HEK293 (cell line): Measurements from ENCODE around the gene ZNF296.

Experiments used
- CTCF ChIP-seq: fragments of 450-650 bp; formaldehyde crosslinking; IDR thresholded peaks from 2 replicates; pipeline ENCODE4 v1.5.1; 2016; ENCODE audit warnings: missing biosample characterization, missing genetic modification characterization
- GFI1B ChIP-seq: fragments of 450-650 bp; formaldehyde crosslinking; IDR thresholded peaks from 2 replicates; pipeline ENCODE4 v1.5.1; 2016; ENCODE audit warnings: missing biosample characterization, missing genetic modification characterization
- GLIS1 ChIP-seq: fragments of 450-650 bp; formaldehyde crosslinking; IDR thresholded peaks from 2 replicates; pipeline ENCODE4 v1.5.1; 2016; ENCODE audit warnings: missing biosample characterization, missing genetic modification characterization
- KLF10 ChIP-seq: fragments of 450-650 bp; IDR thresholded peaks from 2 replicates; pipeline ENCODE4 v1.5.1; 2018; ENCODE audit warnings: missing biosample characterization, mild to moderate bottlenecking, missing genetic modification characterization
- MYNN ChIP-seq: fragments of 450-650 bp; formaldehyde crosslinking; IDR thresholded peaks from 2 replicates; pipeline ENCODE4 v1.5.1; 2016; ENCODE audit warnings: missing biosample characterization, missing genetic modification characterization, borderline replicate concordance
- PRDM10 ChIP-seq: fragments of 450-650 bp; formaldehyde crosslinking; IDR thresholded peaks from 2 replicates; pipeline ENCODE4 v1.5.1; 2016; ENCODE audit warnings: missing biosample characterization, missing genetic modification characterization
- RBAK ChIP-seq: fragments of 450-650 bp; formaldehyde crosslinking; IDR thresholded peaks from 2 replicates; pipeline ENCODE4 v1.5.1; 2016; ENCODE audit warnings: missing biosample characterization, missing genetic modification characterization
- SP7 ChIP-seq: fragments of 450-650 bp; formaldehyde crosslinking; IDR thresholded peaks from 2 replicates; pipeline ENCODE4 v1.5.1; 2016; ENCODE audit warnings: missing biosample characterization, missing genetic modification characterization
- YY1 ChIP-seq: fragments of 450-650 bp; formaldehyde crosslinking; IDR thresholded peaks from 2 replicates; pipeline ENCODE4 v1.5.1; 2018; ENCODE audit warnings: missing biosample characterization, missing genetic modification characterization
- ZFP37 ChIP-seq: fragments of 450-650 bp; formaldehyde crosslinking; IDR thresholded peaks from 2 replicates; pipeline ENCODE4 v1.5.1; 2016; ENCODE audit warnings: missing biosample characterization, missing genetic modification characterization
- ZNF184 ChIP-seq: fragments of 450-650 bp; IDR thresholded peaks from 2 replicates; pipeline ENCODE4 v1.5.1; 2018; ENCODE audit warnings: missing biosample characterization, mild to moderate bottlenecking, missing genetic modification characterization
- ZNF26 ChIP-seq: fragments of 450-650 bp; formaldehyde crosslinking; IDR thresholded peaks from 2 replicates; pipeline ENCODE4 v1.5.1; 2016; ENCODE audit warnings: missing biosample characterization, missing genetic modification characterization
- ZNF366 ChIP-seq: fragments of 450-650 bp; formaldehyde crosslinking; conservative IDR thresholded peaks from 2 replicates; pipeline ENCODE4 v1.5.1; 2016; ENCODE audit warnings: missing biosample characterization, missing genetic modification characterization
- ZNF510 ChIP-seq: fragments of 450-650 bp; formaldehyde crosslinking; IDR thresholded peaks from 2 replicates; pipeline ENCODE4 v1.5.1; 2018; ENCODE audit warnings: mild to moderate bottlenecking, missing genetic modification characterization, missing biosample characterization; ENCODE audit not compliant: insufficient replicate concordance
- ZNF513 ChIP-seq: fragments of 450-650 bp; IDR thresholded peaks from 2 replicates; pipeline ENCODE4 v1.5.1; 2018; ENCODE audit warnings: missing biosample characterization, missing genetic modification characterization
- ZNF530 ChIP-seq: fragments of 450-650 bp; formaldehyde crosslinking; IDR thresholded peaks from 2 replicates; pipeline ENCODE4 v1.5.1; 2016; ENCODE audit warnings: low read depth, missing biosample characterization, missing genetic modification characterization
- ZNF548 ChIP-seq: fragments of 450-650 bp; formaldehyde crosslinking; IDR thresholded peaks from 2 replicates; pipeline ENCODE4 v1.5.1; 2016; ENCODE audit warnings: missing biosample characterization, missing genetic modification characterization
- ZNF596 ChIP-seq: fragments of 450-650 bp; IDR thresholded peaks from 2 replicates; pipeline ENCODE4 v1.5.0; 2018; ENCODE audit warnings: missing biosample characterization, mild to moderate bottlenecking, missing genetic modification characterization, moderate library complexity
- ZNF623 ChIP-seq: fragments of 450-650 bp; formaldehyde crosslinking; IDR thresholded peaks from 2 replicates; pipeline ENCODE4 v1.5.1; 2016; ENCODE audit warnings: missing biosample characterization, missing genetic modification characterization
- ZNF768 ChIP-seq: fragments of 450-650 bp; formaldehyde crosslinking; IDR thresholded peaks from 2 replicates; pipeline ENCODE4 v1.5.1; 2018; ENCODE audit warnings: missing biosample characterization, mild to moderate bottlenecking, missing genetic modification characterization
- ZNF776 ChIP-seq: fragments of 450-650 bp; formaldehyde crosslinking; IDR thresholded peaks from 2 replicates; pipeline ENCODE4 v1.5.0; 2017; ENCODE audit warnings: missing biosample characterization, missing genetic modification characterization, borderline replicate concordance
- ZNF830 ChIP-seq: fragments of 450-650 bp; IDR thresholded peaks from 2 replicates; pipeline ENCODE4 v1.5.0; 2018; ENCODE audit warnings: missing biosample characterization, missing genetic modification characterization, low read depth, mild to moderate bottlenecking, moderate library complexity
- ZXDB ChIP-seq: fragments of 450-650 bp; formaldehyde crosslinking; IDR thresholded peaks from 2 replicates; pipeline ENCODE4 v1.5.1; 2016; ENCODE audit warnings: missing biosample characterization, missing genetic modification characterization
- TF ChIP-seq, protein P1 (sequence below): fragments of 450-650 bp; formaldehyde crosslinking; IDR thresholded peaks from 2 replicates; pipeline ENCODE4 v1.5.1; 2016; ENCODE audit warnings: missing biosample characterization, missing genetic modification characterization
- TF ChIP-seq, protein P2 (sequence below): fragments of 450-650 bp; formaldehyde crosslinking; IDR thresholded peaks from 2 replicates; pipeline ENCODE4 v1.5.1; 2016; ENCODE audit warnings: missing biosample characterization, missing genetic modification characterization
- TF ChIP-seq, protein P3 (sequence below): fragments of 450-650 bp; formaldehyde crosslinking; IDR thresholded peaks from 2 replicates; pipeline ENCODE4 v1.5.1; 2017; ENCODE audit warnings: missing biosample characterization, mild to moderate bottlenecking, missing genetic modification characterization, moderate library complexity

ZNF296 gene

DNA sequence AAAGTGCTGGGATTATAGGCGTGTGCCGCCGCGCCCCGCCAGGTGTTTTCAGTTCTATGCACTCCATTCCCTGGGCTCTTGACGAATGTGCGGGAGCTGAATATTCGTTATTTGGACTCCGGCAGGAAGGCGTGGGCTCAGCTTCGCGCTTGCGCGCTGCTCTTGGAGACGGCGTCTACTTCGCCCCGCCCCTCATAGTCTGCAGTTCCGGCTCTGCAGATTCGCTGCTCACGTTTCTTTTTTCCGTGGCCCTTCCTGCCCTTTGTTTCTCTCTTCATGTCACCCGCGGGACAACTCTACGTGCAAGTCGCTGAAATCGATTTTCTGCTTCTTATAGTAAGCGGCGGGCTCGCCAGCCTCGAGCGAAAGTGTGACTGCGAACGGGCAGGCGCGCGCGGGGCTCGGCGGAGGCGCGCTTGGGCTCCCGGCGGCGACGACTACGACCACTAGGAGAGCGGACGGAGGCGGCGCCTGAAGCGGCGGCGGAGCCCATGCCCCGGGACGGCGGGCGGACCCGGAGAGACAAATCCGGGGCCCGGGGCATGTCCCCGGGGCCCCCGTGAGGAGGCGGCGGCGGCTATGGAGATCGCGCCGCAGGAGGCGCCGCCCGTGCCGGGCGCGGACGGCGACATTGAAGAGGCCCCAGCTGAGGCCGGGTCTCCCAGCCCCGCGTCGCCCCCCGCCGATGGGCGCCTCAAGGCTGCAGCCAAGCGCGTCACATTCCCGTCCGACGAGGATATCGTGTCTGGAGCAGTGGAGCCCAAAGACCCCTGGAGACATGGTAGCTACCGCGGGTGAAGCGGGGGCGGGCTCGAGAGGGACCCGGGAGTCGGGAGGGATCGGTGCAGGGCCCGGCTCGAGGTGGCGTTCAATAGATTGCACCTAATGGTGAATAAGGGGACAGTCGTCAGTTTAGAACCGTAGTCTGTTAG is 16.7 kb upstream of the ZNF296 start, which contains the start of gene PPP1R37 (continued):
- TF ChIP-seq PRDM10 (tag by site-specific recombination) (peak; percentile 66), SP7 (tag by site-specific recombination) (peak; percentile 87), ZNF530 (tag by site-specific recombination) (no peak), ZNF26 (tag by site-specific recombination) (no peak), ZXDB (tag by site-specific recombination) (peak; percentile 96), ZNF548 (tag by site-specific recombination) (no peak), ZNF776 (no peak), ZNF830 (tag by site-specific recombination) (no peak), MYNN (tag by site-specific recombination) (no peak), CTCF (tag by site-specific recombination) (peak; percentile 33; the same call in 1 of the 2 replicates), ZNF510 (tag by site-specific recombination) (no peak), ZFP37 (tag by site-specific recombination) (no peak), KLF10 (tag by site-specific recombination) (peak; percentile 89), ZNF513 (peak; percentile 6; the same call in 1 of the 2 replicates), YY1 (tag by site-specific recombination) (peak; percentile 75; the same call in 1 of the 2 replicates), ZNF366 (tag by site-specific recombination) (peak; percentile 75), GFI1B (tag by site-specific recombination) (no peak), GLIS1 (peak; percentile 62), ZNF623 (tag by site-specific recombination) (0 out of 2 replicates have a peak, but pooled peaks have one; percentile 26), RBAK (tag by site-specific recombination) (no peak), ZNF768 (tag by site-specific recombination) (no peak), ZNF596 (tag by site-specific recombination) (no peak), ZNF184 (tag by site-specific recombination) (no peak)
- TF ChIP-seq, protein P1, sequence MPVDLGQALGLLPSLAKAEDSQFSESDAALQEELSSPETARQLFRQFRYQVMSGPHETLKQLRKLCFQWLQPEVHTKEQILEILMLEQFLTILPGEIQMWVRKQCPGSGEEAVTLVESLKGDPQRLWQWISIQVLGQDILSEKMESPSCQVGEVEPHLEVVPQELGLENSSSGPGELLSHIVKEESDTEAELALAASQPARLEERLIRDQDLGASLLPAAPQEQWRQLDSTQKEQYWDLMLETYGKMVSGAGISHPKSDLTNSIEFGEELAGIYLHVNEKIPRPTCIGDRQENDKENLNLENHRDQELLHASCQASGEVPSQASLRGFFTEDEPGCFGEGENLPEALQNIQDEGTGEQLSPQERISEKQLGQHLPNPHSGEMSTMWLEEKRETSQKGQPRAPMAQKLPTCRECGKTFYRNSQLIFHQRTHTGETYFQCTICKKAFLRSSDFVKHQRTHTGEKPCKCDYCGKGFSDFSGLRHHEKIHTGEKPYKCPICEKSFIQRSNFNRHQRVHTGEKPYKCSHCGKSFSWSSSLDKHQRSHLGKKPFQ (tag by site-specific recombination), result no peak
- TF ChIP-seq, protein P2, sequence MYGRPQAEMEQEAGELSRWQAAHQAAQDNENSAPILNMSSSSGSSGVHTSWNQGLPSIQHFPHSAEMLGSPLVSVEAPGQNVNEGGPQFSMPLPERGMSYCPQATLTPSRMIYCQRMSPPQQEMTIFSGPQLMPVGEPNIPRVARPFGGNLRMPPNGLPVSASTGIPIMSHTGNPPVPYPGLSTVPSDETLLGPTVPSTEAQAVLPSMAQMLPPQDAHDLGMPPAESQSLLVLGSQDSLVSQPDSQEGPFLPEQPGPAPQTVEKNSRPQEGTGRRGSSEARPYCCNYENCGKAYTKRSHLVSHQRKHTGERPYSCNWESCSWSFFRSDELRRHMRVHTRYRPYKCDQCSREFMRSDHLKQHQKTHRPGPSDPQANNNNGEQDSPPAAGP (tag by site-specific recombination), result peak; percentile 86
- TF ChIP-seq, protein P3, sequence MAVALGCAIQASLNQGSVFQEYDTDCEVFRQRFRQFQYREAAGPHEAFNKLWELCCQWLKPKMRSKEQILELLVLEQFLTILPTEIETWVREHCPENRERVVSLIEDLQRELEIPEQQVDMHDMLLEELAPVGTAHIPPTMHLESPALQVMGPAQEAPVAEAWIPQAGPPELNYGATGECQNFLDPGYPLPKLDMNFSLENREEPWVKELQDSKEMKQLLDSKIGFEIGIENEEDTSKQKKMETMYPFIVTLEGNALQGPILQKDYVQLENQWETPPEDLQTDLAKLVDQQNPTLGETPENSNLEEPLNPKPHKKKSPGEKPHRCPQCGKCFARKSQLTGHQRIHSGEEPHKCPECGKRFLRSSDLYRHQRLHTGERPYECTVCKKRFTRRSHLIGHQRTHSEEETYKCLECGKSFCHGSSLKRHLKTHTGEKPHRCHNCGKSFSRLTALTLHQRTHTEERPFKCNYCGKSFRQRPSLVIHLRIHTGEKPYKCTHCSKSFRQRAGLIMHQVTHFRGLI (tag by site-specific recombination), result peak; percentile 88
